Activated naive CD4-positive, alpha-beta T cell treated with anti-CD3 and anti-CD28 coated beads for 36 hours (primary cell): ENCODE data around the gene MRPL33. TPM values are rescaled to one million over a fixed set of nuclear protein-coding genes. Genes with fewer than 3 reads are reported as not detected.
"Not testable (repeated sequence)": the region's sequence is repeated elsewhere in the genome, so short reads cannot be mapped to it uniquely, and the experiment has no call there.

Source experiments
- CTCF ChIA-PET: fragments of 350-600 bp; sonication (Branson Sonifier 250); formaldehyde crosslinking; loops from one replicate; lab custom pipeline; 2021; ENCODE audit warnings: antibody characterized with exemption; lab: Charles Lee
- DNase-seq: peaks from one replicate; pipeline ENCODE4 v3.0.0-alpha.2; 2020
- H3K27ac Mint-ChIP-seq: one replicate; pipeline ENCODE4 v1.8.0; 2021; ENCODE audit warnings: mild to moderate bottlenecking, mixed read lengths
- H3K27me3 Mint-ChIP-seq: one replicate; pipeline ENCODE4 v1.8.0; 2021; ENCODE audit warnings: low read depth, mixed read lengths
- H3K36me3 Mint-ChIP-seq: one replicate; pipeline ENCODE4 v1.8.0; 2021; ENCODE audit warnings: low read depth, mixed read lengths
- H3K4me1 Mint-ChIP-seq: one replicate; pipeline ENCODE4 v1.8.0; 2021; ENCODE audit warnings: low read depth, mixed read lengths
- H3K4me3 Mint-ChIP-seq: one replicate; pipeline ENCODE4 v1.8.0; 2021; ENCODE audit warnings: mild to moderate bottlenecking, moderate library complexity, mixed read lengths
- H3K9me3 Mint-ChIP-seq: one replicate; pipeline ENCODE4 v1.8.0; 2021; ENCODE audit warnings: mixed read lengths
- intact Hi-C: fragments of 100-400 bp; cut with micrococcal nuclease; formaldehyde crosslinking; loops from one replicate; pipeline ENCODE4 v1.15.1; 2023
- total RNA-seq, 2 experiments: library from RNA; stranded (reverse); gene quantifications; one replicate each; pipeline ENCODE4 v1.2.3, GENCODE V29; 2021

MRPL33 gene
- total RNA-seq, 2 experiments from 2014 or later, result 57.4 to 60.5 TPM

DNA sequence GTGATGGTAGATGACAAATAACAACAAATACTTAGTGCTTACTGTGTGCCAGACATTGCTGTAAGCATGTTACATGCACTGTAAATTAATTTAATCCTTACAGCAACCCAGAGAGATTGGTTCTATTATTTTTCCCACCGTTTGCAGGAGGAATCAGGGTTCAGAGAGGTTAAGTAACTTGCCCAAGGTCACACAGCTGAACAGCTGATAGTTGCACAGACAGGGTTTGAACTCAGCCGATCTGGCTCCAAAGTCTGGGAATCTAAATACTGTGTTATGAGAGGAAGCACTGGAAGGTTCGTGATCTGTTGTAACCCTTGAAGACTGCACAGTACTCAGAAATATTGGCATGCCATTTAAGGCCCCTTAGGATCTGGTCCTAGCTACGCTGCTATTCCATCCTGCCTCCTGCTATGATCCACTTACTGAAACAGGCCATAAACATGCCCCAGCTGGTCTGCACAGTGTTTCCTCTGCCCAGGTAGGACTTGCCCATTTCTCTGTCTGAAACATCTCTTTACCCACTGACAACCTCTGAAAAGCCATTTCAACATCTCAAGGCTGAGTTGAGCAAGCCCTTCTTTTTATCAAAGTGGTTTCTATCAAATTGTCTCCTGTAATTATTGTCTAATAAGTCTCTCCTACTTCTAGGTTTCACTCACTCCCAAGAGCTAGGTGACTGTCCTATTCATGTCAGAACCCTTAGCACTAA is 40.4 kb upstream of the MRPL33 start:
- intact Hi-C loops, result no loop called here
- DNase-seq, result no peak
- H3K36me3 Mint-ChIP-seq, result no peaks in the 10 kb centered on the region
- H3K27ac Mint-ChIP-seq, result no peak overlapping the region
- peaks cover 2% of the 10 kb centered on the region for H3K9me3 Mint-ChIP-seq
- H3K4me3 Mint-ChIP-seq, result no peak overlapping the region
- H3K27me3 Mint-ChIP-seq, result no peaks in the 10 kb centered on the region
- CTCF ChIA-PET, result interaction anchor here (2.4 to 2.8 kb wide), 2 partner anchors 8 to 27 kb away, joined by 7 to 12 read pairs; no protein-coding TSS in a partner anchor
- H3K4me1 Mint-ChIP-seq, result peaks cover 17% of the 10 kb centered on the region

DNA sequence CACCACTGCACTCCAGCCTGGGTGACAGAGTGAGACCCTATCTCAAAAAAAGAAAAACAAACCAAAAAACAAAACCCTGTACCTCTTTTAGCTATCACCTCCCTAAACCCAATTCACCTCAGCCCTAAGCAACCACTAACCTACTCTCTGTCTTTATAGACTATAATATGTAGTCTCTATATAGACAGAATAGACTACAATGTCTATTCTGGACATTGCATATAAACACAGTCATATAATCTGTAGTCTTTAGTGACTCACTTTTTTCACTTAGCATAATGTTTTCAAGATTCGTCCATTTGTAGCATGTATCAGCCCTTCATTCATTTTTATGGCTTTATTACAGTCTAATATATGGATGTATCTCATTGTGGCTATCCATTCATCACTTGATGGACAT is 37.2 kb upstream of the MRPL33 start:
- no peak for DNase-seq
- no peak overlapping the region for H3K4me3 Mint-ChIP-seq
- peaks cover 18% of the 10 kb centered on the region for H3K4me1 Mint-ChIP-seq
- H3K27me3 Mint-ChIP-seq, result no peaks in the 10 kb centered on the region
- H3K36me3 Mint-ChIP-seq, result no peaks in the 10 kb centered on the region
- intact Hi-C loops, result no loop called here
- CTCF ChIA-PET, result interaction anchor here (0.8 to 1.0 kb wide), 2 partner anchors 11 to 30 kb away, joined by 3 read pairs; no protein-coding TSS in a partner anchor
- peaks cover 2% of the 10 kb centered on the region for H3K9me3 Mint-ChIP-seq
- no peak overlapping the region for H3K27ac Mint-ChIP-seq

DNA sequence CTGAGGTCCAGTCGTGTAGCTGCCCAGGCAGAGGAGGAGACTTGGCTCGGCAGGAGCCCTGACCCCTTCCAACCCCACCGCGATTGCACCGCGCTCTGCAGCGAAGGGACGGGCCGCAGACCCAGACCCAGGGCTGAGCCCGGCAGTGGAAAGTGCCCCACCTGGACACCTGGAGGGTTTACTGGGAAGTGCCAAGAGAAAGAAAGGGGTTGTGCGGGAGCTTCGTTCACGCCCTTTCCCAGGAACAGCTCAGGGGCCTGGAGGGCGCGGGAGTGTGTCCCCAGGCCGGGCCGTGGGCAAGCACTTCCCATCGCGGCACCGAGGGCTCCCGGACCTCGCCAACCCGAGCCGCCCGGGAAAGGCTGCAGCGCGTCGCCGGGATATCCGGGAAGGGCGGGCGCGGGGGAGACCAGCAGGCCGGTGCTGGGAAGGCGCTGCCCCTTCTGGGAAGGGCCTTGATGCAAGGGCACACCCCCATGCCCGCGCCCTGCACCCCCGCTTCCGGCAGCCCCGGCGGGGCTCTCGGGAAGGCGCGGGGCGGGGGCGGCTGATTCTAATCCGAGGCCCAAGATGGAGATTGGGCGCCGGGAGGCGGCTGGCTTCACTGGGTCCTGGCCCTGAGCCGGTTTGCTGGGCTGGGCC is 36.1 kb upstream of the MRPL33 start:
- H3K27ac Mint-ChIP-seq, result peak overlapping the region; percentile 65
- no peaks in the 10 kb centered on the region for H3K36me3 Mint-ChIP-seq
- H3K27me3 Mint-ChIP-seq, result no peaks in the 10 kb centered on the region
- peak overlapping the region; percentile 66 for H3K4me3 Mint-ChIP-seq
- intact Hi-C loops, result no loop called here
- CTCF ChIA-PET, result interaction anchor here (0.6 to 2.4 kb wide), 5 partner anchors 12 to 121 kb away, joined by 3 to 9 read pairs (median 5); no protein-coding TSS in a partner anchor
- peaks cover 18% of the 10 kb centered on the region for H3K4me1 Mint-ChIP-seq
- peak; percentile 82 for DNase-seq
- H3K9me3 Mint-ChIP-seq, result peaks cover 2% of the 10 kb centered on the region

DNA sequence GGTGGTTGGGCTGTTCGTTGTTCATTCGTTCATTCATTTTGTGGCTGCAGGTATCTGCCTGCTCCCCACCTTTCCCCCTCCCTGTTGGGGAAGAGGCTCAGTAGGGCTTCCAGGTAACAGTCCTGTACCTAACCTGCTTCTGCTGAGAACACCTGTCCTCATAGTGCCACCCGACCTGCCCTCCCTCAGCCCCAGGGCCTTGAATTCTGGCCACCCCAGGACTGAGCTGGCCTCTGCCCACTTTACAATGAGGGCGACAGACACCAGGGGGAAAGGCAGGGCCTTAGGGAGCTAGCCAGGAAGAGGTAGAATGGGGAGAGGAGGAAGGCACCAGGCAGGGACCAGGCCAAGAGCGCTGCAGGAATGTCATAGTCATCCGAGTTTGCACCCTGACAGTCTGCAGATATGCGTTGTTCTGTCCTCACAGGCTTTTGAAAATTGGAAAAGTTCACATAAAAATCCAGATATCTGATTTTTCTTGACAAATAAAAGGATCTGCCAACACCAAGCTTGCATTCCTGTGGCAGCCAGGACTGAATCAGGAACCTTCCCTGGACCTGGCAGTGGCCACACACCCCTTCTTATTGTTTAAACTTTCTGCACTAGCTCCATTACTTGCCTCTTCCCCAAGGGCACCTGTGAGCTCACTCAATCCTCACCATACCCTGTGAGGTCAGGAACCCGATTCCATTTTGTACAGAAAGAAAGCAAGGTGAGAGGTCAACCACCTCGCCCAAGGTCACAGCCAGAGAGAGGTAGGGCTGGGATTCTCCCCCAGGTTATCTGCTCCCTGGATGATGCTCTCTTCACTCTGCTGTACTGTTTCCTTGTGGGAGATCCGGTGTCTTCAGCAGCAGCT is 35.3 kb upstream of the MRPL33 start:
- H3K9me3 Mint-ChIP-seq, result peaks cover 2% of the 10 kb centered on the region

DNA sequence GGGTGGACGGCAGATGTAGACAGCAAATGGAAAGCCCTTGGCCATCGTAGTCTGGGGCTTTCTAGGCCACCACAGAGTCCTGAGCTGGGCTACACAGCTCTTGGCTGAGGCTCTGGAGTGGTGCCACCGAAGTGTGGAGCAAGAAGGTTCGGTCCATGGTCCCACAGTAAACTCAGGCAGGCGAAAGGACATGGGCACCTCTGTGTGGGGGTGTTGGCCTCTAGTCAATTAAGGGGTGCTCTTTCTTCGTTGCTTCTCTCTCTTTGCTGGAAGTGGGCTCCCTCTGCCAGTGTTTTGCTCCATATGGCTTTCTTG is 34.7 kb upstream of the MRPL33 start:
- H3K27ac Mint-ChIP-seq, result no peak overlapping the region
- no peak overlapping the region for H3K4me3 Mint-ChIP-seq
- peaks cover 18% of the 10 kb centered on the region for H3K4me1 Mint-ChIP-seq
- no peak for DNase-seq
- H3K27me3 Mint-ChIP-seq, result no peaks in the 10 kb centered on the region
- CTCF ChIA-PET, result interaction anchor here (2.0 to 2.4 kb wide), 2 partner anchors 14 to 33 kb away, joined by 8 to 9 read pairs; no protein-coding TSS in a partner anchor
- intact Hi-C loops, result no loop called here
- H3K9me3 Mint-ChIP-seq, result peaks cover 2% of the 10 kb centered on the region
- no peaks in the 10 kb centered on the region for H3K36me3 Mint-ChIP-seq

More for the DNA sequence above, 35.3 kb upstream of the MRPL33 start:
- no peak for DNase-seq
- H3K4me3 Mint-ChIP-seq, result peak overlapping the region; percentile 44
- H3K27ac Mint-ChIP-seq, result peak overlapping the region; percentile 65
- no peaks in the 10 kb centered on the region for H3K27me3 Mint-ChIP-seq
- CTCF ChIA-PET, result interaction anchor here (0.9 to 2.4 kb wide), 3 partner anchors 13 to 32 kb away, joined by 5 to 9 read pairs (median 8); no protein-coding TSS in a partner anchor
- intact Hi-C loops, result no loop called here
- no peaks in the 10 kb centered on the region for H3K36me3 Mint-ChIP-seq
- H3K4me1 Mint-ChIP-seq, result peaks cover 18% of the 10 kb centered on the region

DNA sequence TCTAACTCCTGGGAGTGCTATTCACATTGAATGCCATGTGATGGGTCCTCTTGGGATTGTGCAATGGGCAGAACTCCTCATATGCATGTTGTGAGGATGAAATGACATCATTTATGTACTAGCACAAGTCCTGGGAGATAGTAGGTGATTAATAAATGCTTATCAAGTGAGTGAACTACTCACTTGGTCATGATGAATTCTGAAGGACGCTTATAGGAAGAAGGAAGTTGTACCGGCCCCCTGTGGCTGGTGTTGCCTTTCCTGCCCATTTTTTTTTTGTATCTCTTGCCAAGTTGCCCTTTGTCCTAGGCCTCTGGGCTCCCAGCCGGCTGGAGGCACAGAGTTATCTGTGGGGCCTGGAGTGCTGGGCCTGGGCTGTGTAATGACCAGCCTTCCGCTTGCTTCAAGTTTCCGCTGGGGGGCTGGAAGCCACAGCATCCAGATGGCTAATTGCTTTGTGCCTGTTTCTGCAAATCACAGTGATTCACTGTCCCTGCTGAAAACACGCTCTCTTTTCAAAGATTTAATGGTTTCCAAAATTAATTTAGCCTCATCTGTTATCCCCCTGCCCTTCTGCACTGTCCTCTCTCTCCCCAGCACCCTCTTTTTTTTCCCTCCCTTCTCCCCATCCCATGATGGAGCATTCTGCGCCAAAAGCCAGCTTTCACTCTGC is 33.7 kb upstream of the MRPL33 start:
- H3K9me3 Mint-ChIP-seq, result peaks cover 2% of the 10 kb centered on the region
- no peak for DNase-seq
- CTCF ChIA-PET, result interaction anchor here (2.4 kb wide), 1 partner anchor 15 kb away, joined by 9 read pairs; no protein-coding TSS in a partner anchor

DNA sequence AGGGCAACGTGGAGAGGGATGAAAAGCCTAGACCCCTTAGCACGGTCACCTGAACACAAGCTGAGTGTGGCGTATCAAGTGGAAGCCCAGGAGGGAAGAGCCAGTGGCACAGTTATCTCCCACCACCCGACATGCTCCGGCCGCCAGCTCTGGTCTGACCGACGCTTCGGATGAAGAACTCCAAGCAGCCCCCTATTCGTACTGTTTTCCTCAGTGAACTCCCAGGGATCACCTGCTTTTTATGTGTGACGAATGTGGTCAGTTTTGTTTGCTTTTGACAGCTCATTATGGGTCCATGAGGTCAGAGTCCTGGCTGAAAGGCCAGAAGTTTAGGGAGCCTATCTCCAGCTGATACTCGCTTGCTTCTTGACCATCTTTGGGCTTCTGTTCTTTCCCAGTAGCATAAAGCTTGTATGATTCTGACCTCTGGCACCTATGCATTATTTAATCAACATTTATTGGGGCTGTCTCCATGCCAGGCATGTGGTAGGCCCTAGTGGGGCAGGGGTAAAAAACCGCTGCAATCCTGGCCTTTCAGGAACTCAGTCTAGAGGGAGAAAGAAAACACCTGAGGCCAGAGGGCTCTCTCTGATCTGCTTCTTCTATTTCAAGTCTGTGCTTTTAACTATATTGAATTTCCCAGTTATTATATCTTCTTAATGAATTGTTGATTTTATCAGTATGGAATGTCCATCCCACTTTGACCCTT is 33.0 kb upstream of the MRPL33 start:
- Mint-ChIP-seq H3K27me3 (no peaks in the 10 kb centered on the region), H3K4me1 (peaks cover 18% of the 10 kb centered on the region), H3K27ac (no peak overlapping the region), H3K9me3 (no peaks in the 10 kb centered on the region), H3K4me3 (no peak overlapping the region), H3K36me3 (no peaks in the 10 kb centered on the region)
- no peak for DNase-seq
- intact Hi-C loops, result no loop called here
- CTCF ChIA-PET, result no interaction called here

More for the DNA sequence above, 33.7 kb upstream of the MRPL33 start:
- intact Hi-C loops, result no loop called here
- Mint-ChIP-seq H3K36me3 (no peaks in the 10 kb centered on the region), H3K4me1 (peaks cover 18% of the 10 kb centered on the region), H3K27me3 (no peaks in the 10 kb centered on the region), H3K4me3 (no peak overlapping the region), H3K27ac (no peak overlapping the region)

DNA sequence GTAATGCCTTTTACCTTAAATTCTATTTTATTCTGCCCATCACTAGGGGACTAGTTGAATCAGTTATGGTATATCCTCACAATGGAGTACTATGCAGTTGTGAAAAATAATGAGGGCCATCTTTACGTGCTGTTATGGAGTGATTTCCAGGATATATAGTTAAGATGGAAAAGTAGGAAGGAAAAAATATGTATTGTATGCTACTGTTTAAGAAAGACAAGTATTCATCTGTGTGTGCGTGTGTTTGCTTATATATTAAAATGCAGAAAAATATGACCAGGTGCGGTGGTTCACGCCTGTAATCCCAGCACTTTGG is 32.5 kb upstream of the MRPL33 start:
- Mint-ChIP-seq H3K4me3 (no peak overlapping the region), H3K27me3 (no peaks in the 10 kb centered on the region), H3K9me3 (no peaks in the 10 kb centered on the region), H3K27ac (no peak overlapping the region), H3K36me3 (no peaks in the 10 kb centered on the region), H3K4me1 (peaks cover 18% of the 10 kb centered on the region)
- no peak for DNase-seq
- CTCF ChIA-PET, result no interaction called here
- intact Hi-C loops, result no loop called here

DNA sequence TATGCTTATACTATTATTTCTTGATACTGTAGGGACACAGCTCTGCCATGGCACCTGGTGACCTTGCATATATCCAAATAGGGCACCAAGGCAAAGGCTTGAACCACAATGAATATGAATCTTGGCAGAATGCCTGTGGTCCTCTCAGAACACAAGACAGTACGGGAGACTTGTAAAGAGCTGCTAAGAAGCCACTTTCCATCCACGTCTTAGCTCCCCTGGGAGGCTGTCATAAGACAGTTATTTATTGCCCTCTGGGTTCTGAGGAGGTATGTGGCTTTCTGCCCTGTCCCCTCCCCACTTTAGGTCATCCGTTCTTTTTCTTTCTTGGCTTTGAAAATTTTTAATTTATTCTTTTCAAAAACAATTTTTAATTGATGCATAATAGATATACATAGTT is 29.8 kb upstream of the MRPL33 start:
- Mint-ChIP-seq H3K27me3 (peaks cover 3% of the 10 kb centered on the region), H3K4me3 (no peak overlapping the region), H3K4me1 (peaks cover 3% of the 10 kb centered on the region), H3K27ac (no peak overlapping the region), H3K9me3 (no peaks in the 10 kb centered on the region), H3K36me3 (no peaks in the 10 kb centered on the region)
- DNase-seq, result no peak
- CTCF ChIA-PET, result interaction anchor here (0.6 to 0.7 kb wide), 2 partner anchors 14 to 1377 kb away, joined by 3 read pairs; no protein-coding TSS in a partner anchor
- intact Hi-C loops, result no loop called here

DNA sequence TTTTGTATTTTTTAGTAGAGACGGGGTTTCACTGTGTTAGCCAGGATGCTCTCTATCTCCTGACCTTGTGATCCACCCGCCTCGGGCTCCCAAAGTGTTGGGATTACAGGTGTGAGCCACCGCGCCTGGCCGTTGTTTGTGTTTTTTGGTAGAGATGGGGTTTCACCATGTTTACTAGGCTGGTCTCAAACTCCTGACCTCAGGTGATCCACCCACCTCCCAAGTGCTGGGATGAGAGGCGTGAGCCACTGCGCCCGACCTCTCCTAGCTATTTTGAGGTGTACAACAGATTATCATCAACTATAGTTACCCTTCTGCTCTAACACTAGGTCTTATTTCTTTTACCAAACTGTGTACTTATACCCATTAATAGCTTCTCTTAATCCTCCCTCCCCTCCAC is 28.9 kb upstream of the MRPL33 start:
- no peak for DNase-seq
- H3K27ac Mint-ChIP-seq, result no peak overlapping the region
- H3K4me1 Mint-ChIP-seq, result no peaks in the 10 kb centered on the region
- no peaks in the 10 kb centered on the region for H3K9me3 Mint-ChIP-seq
- no peaks in the 10 kb centered on the region for H3K36me3 Mint-ChIP-seq
- H3K4me3 Mint-ChIP-seq, result no peak overlapping the region
- H3K27me3 Mint-ChIP-seq, result peaks cover 3% of the 10 kb centered on the region
- intact Hi-C loops, result no loop called here
- CTCF ChIA-PET, result interaction anchor here (0.7 to 1.1 kb wide), 2 partner anchors 19 to 1377 kb away, joined by 3 read pairs; no protein-coding TSS in a partner anchor

DNA sequence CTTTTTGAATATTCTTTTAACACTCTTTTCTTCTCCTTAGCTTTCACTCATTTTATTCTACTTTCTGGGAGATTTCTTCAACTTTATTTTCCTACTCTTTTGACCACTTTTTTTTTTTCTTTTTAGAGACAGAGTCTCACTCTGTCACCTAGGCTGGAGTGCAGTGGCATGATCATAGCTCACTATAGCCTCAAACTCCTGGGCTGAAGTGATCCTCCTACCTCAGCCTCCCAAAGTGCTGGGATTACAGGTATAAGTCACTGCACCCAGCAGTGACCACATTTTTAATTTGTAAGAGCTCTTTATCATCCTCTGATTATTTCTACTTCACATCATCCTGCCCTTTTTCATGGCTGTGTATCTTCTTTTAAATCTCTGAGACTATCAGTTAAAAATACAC is 26.0 kb upstream of the MRPL33 start:
- H3K4me1 Mint-ChIP-seq, H3K36me3 Mint-ChIP-seq, H3K27me3 Mint-ChIP-seq, H3K27ac Mint-ChIP-seq, H3K9me3 Mint-ChIP-seq, intact Hi-C loops, H3K4me3 Mint-ChIP-seq, DNase-seq: not testable (repeated sequence)
- CTCF ChIA-PET, result interaction anchor here (0.7 to 1.1 kb wide), 3 partner anchors 23 to 709 kb away, joined by 3 to 5 read pairs (median 3); no protein-coding TSS in a partner anchor
